ENCODE data around the gene HOXA2. TPM values are rescaled to one million over a fixed set of nuclear protein-coding genes. Genes with fewer than 3 reads are reported as not detected.
A peak's percentile ranks its signal among the peaks of the same experiment; 100 is the strongest.

The HOXA2 gene
- total RNA-seq, 1 donor: 3.6 TPM

DNA sequence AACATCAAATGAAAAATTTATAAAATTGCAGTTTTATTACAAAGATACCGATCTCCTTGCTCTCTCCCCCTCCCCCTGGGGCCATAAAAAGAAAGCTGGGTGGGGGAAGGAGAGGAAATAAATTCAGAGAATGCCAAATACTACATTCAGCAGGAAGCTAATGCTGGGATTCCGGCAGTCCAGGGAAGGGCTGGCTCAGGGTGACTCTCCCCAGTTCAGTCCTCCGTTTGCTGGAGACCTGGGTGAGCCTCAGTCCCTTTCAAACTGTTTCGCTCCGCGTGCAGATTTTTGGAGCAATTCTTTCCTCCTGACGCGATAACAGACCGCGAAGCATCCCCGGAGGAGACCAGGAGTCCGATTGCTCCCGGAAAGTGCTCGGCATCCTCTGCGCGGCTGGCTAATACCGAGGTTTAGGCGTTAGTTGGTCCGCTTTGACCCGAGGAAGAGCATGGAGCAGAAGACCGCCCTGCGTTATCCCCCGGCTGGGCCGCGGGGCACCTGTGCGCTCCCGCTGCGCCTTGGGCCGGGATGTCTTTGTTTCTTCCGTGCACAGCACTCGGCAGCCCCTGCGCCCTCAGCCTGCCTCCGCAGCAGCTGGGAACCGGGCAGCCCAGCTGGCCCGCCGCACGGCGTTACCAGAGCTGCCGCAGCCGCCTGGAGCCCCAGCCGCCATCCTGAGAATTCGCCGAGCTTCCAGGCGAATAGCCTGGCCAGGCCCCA, 3.9 kb upstream of the HOXA2 start:
- DNase-seq (ENCODE audit: low read depth): peak; percentile 62
- peak overlapping the region; percentile 58 for H3K4me3 ChIP-seq (ENCODE audit: low read depth, low read length)
- no peak for TF ChIP-seq CTCF (IDR thresholded peaks at IDR 0.05; ENCODE audit: insufficient read depth, low read length)

GRCh38 chr7:27105301-27106031, 3.0 kb upstream of the HOXA2 start:
- peak overlapping the region; percentile 31 for H3K4me3 ChIP-seq (ENCODE audit: low read depth, low read length)
- DNase-seq (ENCODE audit: low read depth): peak; percentile 44
- TF ChIP-seq CTCF (IDR thresholded peaks at IDR 0.05; ENCODE audit: insufficient read depth, low read length): no peak

- H3K4me3 ChIP-seq (ENCODE audit: low read depth, low read length): peak overlapping the region; percentile 69
- peak; percentile 88 for DNase-seq (ENCODE audit: low read depth)
- no peak for TF ChIP-seq CTCF (IDR thresholded peaks at IDR 0.05; ENCODE audit: insufficient read depth, low read length)
Measured at GRCh38 chr7:27104341-27105058, 2.0 kb upstream of the HOXA2 start.

- peak; percentile 53 for DNase-seq (ENCODE audit: low read depth)
- peak overlapping the region; percentile 69 for H3K4me3 ChIP-seq (ENCODE audit: low read depth, low read length)
- TF ChIP-seq CTCF (IDR thresholded peaks at IDR 0.05; ENCODE audit: insufficient read depth, low read length): no peak
Measured at GRCh38 chr7:27103489-27104226, 1.2 kb upstream of the HOXA2 start.

- TF ChIP-seq CTCF (IDR thresholded peaks at IDR 0.05; ENCODE audit: insufficient read depth, low read length): no peak
- DNase-seq (ENCODE audit: low read depth): no peak
- peak overlapping the region; percentile 69 for H3K4me3 ChIP-seq (ENCODE audit: low read depth, low read length)
Measured at GRCh38 chr7:27101957-27102580, 414 bp downstream of the HOXA2 start.
